GM18519 (cell line): ENCODE results near the gene DECR2.

ENCODE experiments used
- ATAC-seq: cut with Tn5 transposase; IDR thresholded peaks from one replicate; pipeline ENCODE4 v1.9.1; 2021; ENCODE audit warnings: mild to moderate bottlenecking, moderate library complexity; ENCODE audit not compliant: unreplicated experiment, low FRiP score

DECR2 gene

GRCh38 chr16:426906-427249 is 25.2 kb downstream of the DECR2 start:
- ATAC-seq, result no peak

- ATAC-seq, result no peak
These were observed 25.6 kb downstream of the DECR2 start for GRCh38 chr16:427250-427649.

GRCh38 chr16:430904-431303 is 29.2 kb downstream of the DECR2 start:
- no peak for ATAC-seq

GRCh38 chr16:440627-441026 is 38.9 kb downstream of the DECR2 start:
- ATAC-seq, result no peak

- no peak for ATAC-seq
These were observed 39.8 kb downstream of the DECR2 start for GRCh38 chr16:441447-441846.

GRCh38 chr16:442976-443375 is 41.3 kb downstream of the DECR2 start:
- no peak for ATAC-seq

- ATAC-seq, result no peak
These were observed 42.3 kb downstream of the DECR2 start for GRCh38 chr16:444027-444426.

- no peak for ATAC-seq
These were observed 43.9 kb downstream of the DECR2 start for GRCh38 chr16:445566-445965.

- no peak for ATAC-seq
These were observed 48.7 kb downstream of the DECR2 start for GRCh38 chr16:450385-450784.

- no peak for ATAC-seq
These were observed 49.3 kb downstream of the DECR2 start for GRCh38 chr16:450785-451512.

GRCh38 chr16:454397-454940 is 52.8 kb downstream of the DECR2 start:
- no peak for ATAC-seq

- ATAC-seq, result no peak
These were observed 53.8 kb downstream of the DECR2 start for GRCh38 chr16:455453-455852.

GRCh38 chr16:456891-457483 is 55.3 kb downstream of the DECR2 start:
- no peak for ATAC-seq

GRCh38 chr16:457732-458400 is 56.2 kb downstream of the DECR2 start:
- no peak for ATAC-seq

GRCh38 chr16:459761-460160 is 58.1 kb downstream of the DECR2 start:
- no peak for ATAC-seq

- no peak for ATAC-seq
These were observed 59.1 kb downstream of the DECR2 start for GRCh38 chr16:460787-461186.
